Peyer's patch (tissue), 4 donors: ENCODE results near the gene NOC4L.

Experiments
- CTCF ChIP-seq, 6 experiments: fragments of 450-650 bp in 4 of 6; fragments of 200-600 bp in 2 of 6; sonication (generic) in 1 of 6; IDR thresholded peaks; one replicate each; pipeline ENCODE4 v1.5.1; 2017 to 2019; ENCODE audit warnings: antibody characterized with exemption in 6 of 6, mild to moderate bottlenecking in 3 of 6, moderate library complexity in 1 of 6
- POLR2A ChIP-seq, 2 donors: fragments of 450-650 bp; IDR thresholded peaks; one replicate each; pipeline ENCODE4 v1.5.1; 2017; ENCODE audit warnings: antibody characterized with exemption in 2 of 2, mild to moderate bottlenecking in 2 of 2, moderate library complexity in 2 of 2

DNA sequence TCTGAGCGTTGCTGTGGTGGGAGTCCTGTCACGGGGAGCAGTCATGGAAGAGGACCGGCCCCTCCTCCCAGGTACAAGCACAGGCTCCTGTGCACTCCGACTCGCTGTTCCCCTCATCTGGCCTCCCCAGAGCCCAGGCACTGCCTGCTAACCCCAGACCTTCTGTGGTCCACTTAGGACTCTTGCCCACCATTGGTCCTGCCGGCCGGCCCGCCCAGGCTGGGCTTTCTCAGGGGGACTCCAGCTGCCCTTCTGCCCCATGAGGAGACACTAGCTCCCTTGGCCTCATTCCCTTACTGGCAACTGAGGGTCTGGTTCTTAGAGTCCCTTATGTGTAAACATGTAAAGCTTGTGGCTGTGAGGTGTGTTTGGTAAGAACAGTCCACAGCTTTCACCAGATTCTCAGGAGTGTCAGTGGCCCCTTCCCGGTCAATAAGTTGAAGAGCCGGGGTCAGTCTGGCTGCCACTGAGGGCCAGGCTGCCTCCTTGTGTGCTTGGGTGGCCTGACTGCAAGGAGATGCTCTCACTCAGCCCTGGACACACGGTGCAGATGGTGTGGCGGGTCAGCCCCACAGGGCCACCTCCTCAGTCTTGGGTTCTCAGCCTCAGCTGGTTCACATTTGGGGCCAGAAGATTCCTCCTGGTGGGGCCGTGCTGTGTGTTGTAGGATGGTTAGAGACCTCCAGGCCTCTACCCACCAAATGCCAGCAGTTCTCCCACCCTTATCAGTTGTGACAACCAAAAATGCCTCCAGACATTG lies 43.8 kb upstream of the NOC4L start:
- no peak for TF ChIP-seq POLR2A (IDR thresholded peaks at IDR 0.05)
- TF ChIP-seq CTCF (IDR thresholded peaks at IDR 0.05): no peak
